Measurements from ENCODE around the gene SMTNL1.

DNA sequence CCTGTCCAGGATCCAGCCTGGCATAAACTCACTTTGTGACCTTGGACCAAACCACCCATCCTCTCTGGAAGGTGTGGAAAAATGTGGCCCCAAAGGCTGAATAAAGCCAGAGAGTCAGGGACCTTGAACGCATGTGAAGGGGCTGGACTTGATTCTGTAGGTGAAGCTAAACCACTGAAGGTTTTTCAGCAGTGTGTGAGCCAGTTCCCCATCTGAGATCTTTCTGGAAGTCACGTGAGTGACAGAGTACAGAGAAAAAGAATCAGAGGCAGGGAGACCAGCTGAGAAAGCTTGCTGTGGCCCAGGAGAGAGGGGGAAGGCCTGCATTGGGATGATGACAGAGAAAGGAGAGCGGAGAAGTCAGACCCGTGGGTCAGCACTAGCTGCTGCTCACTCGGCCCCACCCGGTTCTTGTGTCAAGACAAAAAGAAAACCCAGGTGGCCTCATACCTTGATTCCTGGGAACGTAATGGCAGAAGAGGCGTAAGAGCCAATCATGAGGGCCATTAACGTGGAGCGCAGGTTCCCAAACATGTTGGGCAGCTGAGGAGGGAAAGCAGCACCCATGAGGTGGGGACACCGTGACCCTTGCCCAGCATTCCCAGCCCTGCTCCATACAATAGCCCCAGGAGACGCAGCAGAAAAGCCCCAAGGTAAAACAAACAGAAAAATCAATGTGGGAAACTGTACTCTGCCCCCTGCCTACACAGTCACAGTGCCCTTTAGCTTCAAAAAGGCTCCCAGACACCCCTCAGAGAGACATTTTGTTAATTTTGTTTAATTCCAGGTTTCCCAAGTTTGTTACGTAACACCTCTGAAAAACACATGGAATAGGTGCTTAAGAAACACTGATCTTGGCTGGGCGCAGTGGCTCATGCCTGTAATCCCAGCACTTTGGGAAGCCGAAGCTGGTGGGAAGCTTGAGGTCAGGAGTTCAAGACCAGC is 39.8 kb upstream of the SMTNL1 start:
- TF ChIP-seq POLR2A (IDR thresholded peaks at IDR 0.05) = no peak
- TF ChIP-seq, protein P1, sequence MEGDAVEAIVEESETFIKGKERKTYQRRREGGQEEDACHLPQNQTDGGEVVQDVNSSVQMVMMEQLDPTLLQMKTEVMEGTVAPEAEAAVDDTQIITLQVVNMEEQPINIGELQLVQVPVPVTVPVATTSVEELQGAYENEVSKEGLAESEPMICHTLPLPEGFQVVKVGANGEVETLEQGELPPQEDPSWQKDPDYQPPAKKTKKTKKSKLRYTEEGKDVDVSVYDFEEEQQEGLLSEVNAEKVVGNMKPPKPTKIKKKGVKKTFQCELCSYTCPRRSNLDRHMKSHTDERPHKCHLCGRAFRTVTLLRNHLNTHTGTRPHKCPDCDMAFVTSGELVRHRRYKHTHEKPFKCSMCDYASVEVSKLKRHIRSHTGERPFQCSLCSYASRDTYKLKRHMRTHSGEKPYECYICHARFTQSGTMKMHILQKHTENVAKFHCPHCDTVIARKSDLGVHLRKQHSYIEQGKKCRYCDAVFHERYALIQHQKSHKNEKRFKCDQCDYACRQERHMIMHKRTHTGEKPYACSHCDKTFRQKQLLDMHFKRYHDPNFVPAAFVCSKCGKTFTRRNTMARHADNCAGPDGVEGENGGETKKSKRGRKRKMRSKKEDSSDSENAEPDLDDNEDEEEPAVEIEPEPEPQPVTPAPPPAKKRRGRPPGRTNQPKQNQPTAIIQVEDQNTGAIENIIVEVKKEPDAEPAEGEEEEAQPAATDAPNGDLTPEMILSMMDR (IDR thresholded peaks at IDR 0.05) = no peak

Measured in thyroid gland (tissue), 4 donors.